ENCODE data around the gene PPP1R9A.

- TF ChIP-seq CTCF (IDR thresholded peaks at IDR 0.05) = no peak
- no peak for TF ChIP-seq ZFX (IDR thresholded peaks at IDR 0.05; ENCODE audit: borderline replicate concordance)
Observed at GRCh38 chr7:95242266-95242665, 334.9 kb downstream of the PPP1R9A start.
